MV-4-11 (cell line): Measurements from ENCODE around the gene ALKBH4.
"Not testable (repeated sequence)": the region's sequence is repeated elsewhere in the genome, so short reads cannot be mapped to it uniquely, and the experiment has no call there.

Experiments
- DNase-seq: peaks from one replicate; lab custom pipeline; 2025; lab: John Stamatoyannopoulos, UW

ALKBH4 gene

GRCh38 chr7:102478314-102479208, 13.9 kb upstream of the ALKBH4 start, which contains the start of gene POLR2J:
Gene POLR2J, minus strand, starts transcription at chr7:102478922. Its CDS starts 62 bp downstream, at chr7:102478860.
- DNase-seq: not testable (repeated sequence)

DNA sequence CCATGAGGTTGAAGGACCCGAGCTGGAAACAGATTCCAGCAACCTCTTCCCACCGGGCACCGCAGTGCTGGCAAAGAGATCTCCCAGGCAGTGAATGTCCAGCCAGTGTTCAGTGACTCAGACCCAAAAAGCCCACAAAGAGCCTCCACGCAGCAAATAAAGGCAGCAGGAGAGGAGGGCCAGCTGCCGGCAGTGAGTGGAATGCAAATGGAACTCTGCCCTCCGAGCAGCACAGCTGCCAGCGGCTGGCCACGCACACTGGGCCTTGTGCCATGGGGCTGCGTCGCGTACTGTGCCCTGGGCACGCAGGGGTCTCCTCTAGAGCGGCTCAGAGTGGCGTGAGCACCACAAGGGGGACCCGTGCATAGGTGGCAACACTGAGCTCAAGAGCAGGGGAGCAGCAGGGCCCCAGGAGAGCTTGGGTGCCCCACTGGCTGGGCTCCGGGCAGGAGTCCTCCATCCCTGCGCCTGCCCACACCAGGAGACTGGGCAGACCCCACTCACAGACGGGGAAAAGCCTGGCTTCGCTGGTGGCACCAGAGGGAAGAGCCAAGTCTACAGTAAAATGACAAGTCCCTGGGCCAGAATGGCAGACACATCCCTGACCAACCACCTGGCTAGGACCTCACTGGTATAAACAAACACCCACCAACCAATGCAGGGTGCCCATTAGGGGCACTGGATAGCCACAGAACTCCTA, 10.2 kb upstream of the ALKBH4 start:
- not testable (repeated sequence) for DNase-seq

GRCh38 chr7:102474116-102474515, 9.5 kb upstream of the ALKBH4 start:
- not testable (repeated sequence) for DNase-seq

GRCh38 chr7:102473271-102473991, 8.8 kb upstream of the ALKBH4 start:
- no peak for DNase-seq

GRCh38 chr7:102472126-102473041, 7.7 kb upstream of the ALKBH4 start:
- no peak for DNase-seq

DNA sequence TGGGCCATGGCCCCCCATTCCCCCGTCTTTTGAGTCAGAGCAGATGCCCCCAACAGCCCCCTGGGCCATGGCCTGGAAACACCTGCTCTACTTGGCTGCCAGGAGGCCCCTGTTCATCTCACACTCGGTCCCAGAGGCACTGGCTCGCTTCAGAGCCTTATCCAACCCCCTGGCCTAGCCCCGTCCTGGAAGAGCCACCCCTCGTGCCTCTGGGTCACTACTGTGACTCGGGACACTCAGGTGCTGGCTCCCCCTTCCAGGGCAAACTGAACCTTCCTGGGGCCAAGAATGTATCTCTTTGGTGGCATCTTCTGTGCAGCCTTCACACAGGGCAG, 7.1 kb upstream of the ALKBH4 start:
- DNase-seq: no peak

DNA sequence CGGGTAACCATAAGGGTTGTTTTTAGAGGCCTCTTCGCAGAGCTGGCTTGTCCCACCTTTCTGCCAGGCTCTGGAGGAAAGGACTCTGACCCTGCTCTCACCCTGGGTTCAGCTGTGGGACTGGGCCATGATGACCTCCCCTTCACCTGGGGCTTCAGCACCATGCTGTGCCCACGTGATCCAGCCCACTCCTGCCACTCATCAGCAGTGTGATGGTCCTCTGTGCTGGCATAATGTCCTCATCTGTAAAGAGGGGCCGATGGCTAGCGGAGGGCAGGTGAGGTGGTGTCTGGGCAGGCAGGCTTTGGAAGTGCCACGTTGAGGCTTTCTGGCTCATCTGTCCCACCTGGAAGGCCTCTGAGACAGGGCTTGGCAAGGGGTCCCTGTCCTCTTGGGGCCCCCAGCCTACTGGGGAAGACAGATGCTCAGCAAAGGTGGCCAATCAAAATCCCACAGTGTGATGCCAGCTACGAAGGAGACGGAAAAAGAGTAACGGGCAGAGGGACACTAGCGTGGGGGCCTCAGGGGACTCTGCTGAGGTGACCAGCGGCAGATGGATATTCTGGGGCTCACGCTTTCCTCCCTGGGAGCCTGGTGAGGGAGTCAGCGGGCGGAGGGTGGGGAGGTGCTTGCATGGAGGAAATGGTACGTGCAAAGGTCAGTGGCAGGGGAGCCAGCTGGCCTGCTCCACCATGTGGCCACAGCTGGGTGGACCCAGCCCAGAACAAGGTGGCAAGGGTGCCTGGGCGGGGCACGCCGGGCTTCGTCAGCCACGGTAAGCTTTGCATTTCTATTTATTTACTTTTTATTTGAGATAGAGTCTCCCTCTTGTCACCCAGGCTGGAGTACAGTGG, 5.5 kb upstream of the ALKBH4 start:
- no peak for DNase-seq

DNA sequence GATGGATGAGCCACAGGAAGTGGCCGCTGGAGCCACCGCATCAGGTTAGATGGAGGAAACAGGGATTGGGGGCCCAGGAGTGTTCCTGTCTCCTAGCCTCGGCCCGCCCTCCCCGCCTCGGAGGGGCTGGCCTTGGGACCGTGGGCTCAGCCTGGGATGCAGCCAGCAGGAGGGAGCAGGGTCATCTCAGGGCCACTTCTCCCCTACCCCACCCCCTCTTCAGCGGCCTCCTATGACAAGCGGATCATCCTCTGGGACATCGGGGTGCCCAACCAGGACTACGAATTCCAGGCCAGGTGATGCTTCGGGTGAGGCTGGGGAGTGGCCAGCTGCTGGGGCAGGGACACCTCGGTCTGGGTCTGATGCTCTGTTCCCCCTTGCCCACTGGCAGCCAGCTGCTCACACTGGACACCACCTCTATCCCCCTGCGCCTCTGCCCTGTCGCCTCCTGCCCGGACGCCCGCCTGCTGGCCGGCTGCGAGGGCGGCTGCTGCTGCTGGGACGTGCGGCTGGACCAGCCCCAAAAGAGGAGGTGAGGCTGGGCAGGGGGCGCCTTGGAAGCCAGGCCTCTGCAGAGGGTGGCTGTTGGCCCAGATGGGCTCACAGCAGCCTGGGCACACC, 4.8 kb upstream of the ALKBH4 start:
- no peak for DNase-seq

DNA sequence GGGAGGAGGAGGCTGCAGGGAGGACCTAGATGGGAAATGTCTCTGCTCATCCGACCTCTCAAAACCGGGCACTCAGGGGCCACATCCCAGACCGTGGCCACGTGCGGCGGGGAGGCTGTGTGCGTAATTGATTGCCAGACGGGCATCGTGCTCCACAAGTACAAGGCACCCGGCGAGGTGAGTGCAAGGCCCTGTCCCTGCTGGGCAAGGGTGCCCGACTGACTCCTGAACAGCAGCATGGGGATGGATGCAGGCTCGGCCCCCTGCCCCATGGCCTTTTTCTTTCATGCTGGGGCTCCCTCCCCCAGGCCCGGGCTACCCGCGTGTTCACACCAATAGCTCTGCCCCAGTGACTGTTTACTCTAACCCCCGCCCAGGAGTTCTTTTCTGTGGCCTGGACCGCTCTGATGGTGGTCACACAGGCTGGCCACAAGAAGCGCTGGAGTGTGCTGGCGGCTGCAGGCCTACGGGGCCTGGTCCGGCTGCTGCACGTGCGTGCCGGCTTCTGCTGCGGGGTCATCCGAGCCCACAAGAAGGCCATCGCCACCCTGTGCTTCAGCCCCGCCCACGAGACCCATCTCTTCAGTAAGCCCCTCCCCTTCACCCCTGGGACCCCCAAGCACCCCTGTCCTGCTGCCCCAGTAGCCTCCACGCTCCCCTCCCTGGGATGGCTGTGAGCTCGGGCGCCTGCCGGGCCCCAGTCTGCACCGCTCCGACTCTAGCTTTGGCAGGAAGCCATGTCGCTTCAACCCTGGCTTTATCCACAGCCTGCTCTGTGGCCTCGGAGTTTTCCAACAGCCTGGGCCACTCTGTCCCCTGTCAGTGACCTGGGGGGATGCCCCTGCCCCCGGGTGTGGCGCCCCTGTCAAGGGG, 4.1 kb upstream of the ALKBH4 start:
- DNase-seq: no peak

- no peak for DNase-seq
Observed at GRCh38 chr7:102467581-102468477, 3.2 kb upstream of the ALKBH4 start.

DNA sequence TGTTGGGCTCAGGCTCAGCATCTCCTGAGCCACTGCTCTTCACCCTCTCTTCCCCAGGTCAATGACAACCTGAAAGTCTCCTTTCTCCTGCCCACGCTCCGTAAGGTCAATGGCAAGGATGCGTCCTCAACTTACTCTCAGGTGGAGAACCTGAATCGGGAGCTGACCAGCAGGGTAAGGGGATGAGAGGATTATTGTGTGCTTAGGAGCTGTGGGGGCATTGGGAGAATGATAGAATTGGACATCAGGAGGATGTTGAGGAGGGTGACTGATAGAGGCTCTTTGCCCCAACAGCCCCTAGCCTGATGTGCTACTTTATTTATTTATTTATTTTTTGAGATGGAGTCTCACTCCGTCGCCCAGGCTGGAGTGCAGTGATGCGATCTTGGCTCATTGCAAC, 1.4 kb upstream of the ALKBH4 start:
- no peak for DNase-seq

- no peak for DNase-seq
Observed at GRCh38 chr7:102463841-102464576, 654 bp downstream of the ALKBH4 start.

DNA sequence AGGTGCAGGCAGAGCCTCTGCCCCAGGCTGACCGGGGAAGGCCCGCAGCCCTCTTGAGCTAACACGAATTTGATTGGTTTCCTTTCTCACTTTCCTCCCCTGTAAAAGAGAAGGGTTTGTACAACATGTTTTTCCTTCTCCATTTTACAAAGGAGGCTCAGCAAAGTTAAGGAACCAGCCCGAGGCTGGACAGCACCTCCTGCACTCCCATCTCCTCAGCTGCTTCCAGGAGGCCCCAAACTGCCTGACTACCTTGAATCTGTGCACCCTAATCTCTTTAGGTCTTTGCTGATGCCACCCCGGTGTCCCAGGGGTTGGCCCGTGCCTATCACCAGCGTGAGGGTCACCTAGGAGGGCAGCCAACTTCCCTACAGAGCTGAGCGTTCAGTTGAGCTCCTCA, 4.2 kb downstream of the ALKBH4 start:
- DNase-seq: no peak

DNA sequence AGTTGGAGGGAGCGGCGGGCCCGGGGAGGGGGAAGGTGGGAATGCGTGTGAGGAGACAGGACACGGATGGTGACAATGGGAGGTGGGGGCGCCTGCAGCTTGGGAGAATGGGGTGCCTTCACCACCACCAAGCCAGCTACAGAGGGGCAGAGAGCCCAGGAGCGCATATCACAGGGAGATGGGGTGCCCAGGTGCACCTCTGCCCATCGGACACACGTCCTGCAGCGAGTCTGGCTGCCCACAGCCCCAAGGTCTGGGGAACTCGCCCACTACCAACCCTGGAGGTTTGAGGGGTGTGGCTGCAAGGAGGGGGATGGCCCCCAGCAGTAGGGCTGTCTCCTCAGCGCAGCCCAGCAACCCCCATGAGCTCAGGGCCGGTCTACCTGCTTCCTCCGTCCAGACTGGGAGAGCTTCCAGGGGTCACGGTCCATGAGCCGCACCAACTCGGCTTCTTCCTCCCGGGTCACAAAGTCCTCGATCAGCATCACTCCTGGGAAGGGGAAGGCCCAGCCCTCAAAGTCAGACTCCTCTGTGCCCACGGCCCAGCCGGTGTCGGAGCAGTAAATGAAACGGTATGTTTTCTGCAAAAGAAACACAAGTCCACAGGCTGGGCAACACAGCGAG, 5.3 kb downstream of the ALKBH4 start:
- no peak for DNase-seq

- no peak for DNase-seq
Observed at GRCh38 chr7:102457352-102457924, 7.2 kb downstream of the ALKBH4 start.

DNA sequence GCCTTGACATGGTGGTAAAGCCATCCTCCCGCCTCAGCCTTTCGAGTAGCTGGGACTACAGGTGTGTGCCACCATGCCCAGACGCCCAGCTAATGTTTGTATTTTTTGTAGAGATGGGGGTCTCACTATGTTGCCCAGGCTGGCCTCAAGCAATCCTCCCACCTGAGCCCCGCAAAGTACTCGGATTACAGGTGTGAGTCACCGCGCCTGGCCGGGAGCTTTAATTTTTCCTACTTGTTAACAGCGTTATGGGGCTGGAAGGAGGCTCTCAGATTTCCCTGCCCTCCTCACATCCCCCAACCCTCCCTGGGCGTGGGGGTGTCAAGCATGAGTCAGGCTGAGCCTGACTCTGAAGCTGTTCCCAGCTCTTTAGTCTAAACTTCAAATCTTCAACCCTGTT, 8.3 kb downstream of the ALKBH4 start:
- no peak for DNase-seq

DNA sequence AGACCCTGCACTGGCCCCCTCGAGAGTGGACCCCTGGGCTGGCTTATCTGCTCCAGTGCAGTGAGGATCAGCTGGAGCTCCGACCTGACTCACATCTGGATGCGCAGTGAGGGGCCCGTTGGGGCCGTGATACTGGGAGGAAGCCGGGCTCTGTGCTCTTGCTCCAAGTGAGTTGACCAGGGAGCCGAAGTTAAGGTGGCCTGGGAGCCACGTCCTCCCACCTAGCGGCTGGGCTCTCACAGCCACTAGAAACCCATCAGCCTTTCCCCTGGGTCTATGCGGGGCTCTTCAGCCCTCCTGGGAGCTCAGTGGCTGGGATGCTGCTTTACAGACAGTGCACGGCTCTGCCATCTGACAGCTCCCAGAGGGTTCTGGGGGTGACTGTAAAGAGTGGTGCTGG, 9.1 kb downstream of the ALKBH4 start:
- DNase-seq: no peak
